Measurements from ENCODE around the gene UGT1A4.

GRCh38 chr2:233700028-233700635, 18.4 kb upstream of the UGT1A4 start:
- no peak for TF ChIP-seq NFIC (IDR thresholded peaks at IDR 0.05)
- no peak for TF ChIP-seq FOXM1 (IDR thresholded peaks at IDR 0.05; ENCODE audit: borderline replicate concordance, low read depth)
- TF ChIP-seq RAD21 (IDR thresholded peaks at IDR 0.05; ENCODE audit: low read depth) = no peak
- no peak for TF ChIP-seq EP300 (IDR thresholded peaks at IDR 0.05; ENCODE audit: borderline replicate concordance)
- no peak for TF ChIP-seq MAX (IDR thresholded peaks at IDR 0.05)
- TF ChIP-seq REST (IDR thresholded peaks at IDR 0.05; ENCODE audit: low read depth) = no peak
- TF ChIP-seq YY1 (IDR thresholded peaks at IDR 0.05; ENCODE audit: low read depth) = no peak
- TF ChIP-seq USF1 (IDR thresholded peaks at IDR 0.05) = no peak
- no peak for TF ChIP-seq TAF1 (IDR thresholded peaks at IDR 0.05; ENCODE audit: low read depth)
- TF ChIP-seq TEAD4 (IDR thresholded peaks at IDR 0.05) = no peak
- TF ChIP-seq CREB1 (IDR thresholded peaks at IDR 0.05; ENCODE audit: low read depth) = no peak
- no peak for TF ChIP-seq CEBPB (IDR thresholded peaks at IDR 0.05)
- no peak for TF ChIP-seq ZBTB7A (IDR thresholded peaks at IDR 0.05; ENCODE audit: low read depth)
- no peak for TF ChIP-seq EGR1 (IDR thresholded peaks at IDR 0.05)
